GM23338 (cell line): ENCODE data around the gene RTP5. TPM values are rescaled to one million over a fixed set of nuclear protein-coding genes. Genes with fewer than 3 reads are reported as not detected.

ENCODE experiments used
- ATAC-seq: fragments of 200-7000 bp; cut with Tn5 transposase; 3 replicates; pipeline ENCODE4 v1.9.1; 2020
- DNase-seq: peaks from one replicate; pipeline ENCODE4 v3.0.0-alpha.2; 2015; ENCODE audit warnings: low spot score
- H2AFZ ChIP-seq: fragments of 200-600 bp; sonication (generic); 2 replicates; pipeline ENCODE4 v1.8.0; 2016; ENCODE audit warnings: antibody characterized with exemption, mild to moderate bottlenecking, moderate library complexity
- H3F3A ChIP-seq: fragments of 200-600 bp; sonication (generic); replicated peaks from 2 replicates; pipeline ENCODE4 v1.8.0; 2017; ENCODE audit warnings: antibody characterized with exemption, mixed run types, low read depth
- H3K27ac ChIP-seq: fragments of 200-600 bp; sonication (generic); 2 replicates; pipeline ENCODE4 v1.6.1; 2016; ENCODE audit warnings: low read depth
- H3K27me3 ChIP-seq: fragments of 200-600 bp; sonication (generic); 2 replicates; pipeline ENCODE4 v1.8.0; 2016; ENCODE audit warnings: mild to moderate bottlenecking, mixed run types, moderate library complexity; ENCODE audit not compliant: insufficient read depth
- H3K36me3 ChIP-seq: fragments of 200-600 bp; sonication (generic); 2 replicates; pipeline ENCODE4 v1.8.0; 2016; ENCODE audit warnings: mild to moderate bottlenecking; ENCODE audit not compliant: insufficient read depth
- H3K4me1 ChIP-seq: fragments of 200-600 bp; sonication (generic); 2 replicates; pipeline ENCODE4 v1.8.0; 2016; ENCODE audit warnings: mild to moderate bottlenecking, moderate library complexity; ENCODE audit not compliant: insufficient read depth
- H3K4me2 ChIP-seq: fragments of 200-600 bp; sonication (generic); 2 replicates; pipeline ENCODE4 v1.7.1; 2017; ENCODE audit warnings: mixed run types
- H3K4me3 ChIP-seq: fragments of 200-600 bp; sonication (generic); 2 replicates; pipeline ENCODE4 v1.6.1; 2016; ENCODE audit warnings: mixed run types
- H3K79me2 ChIP-seq: fragments of 200-600 bp; sonication (generic); replicated peaks from 2 replicates; pipeline ENCODE4 v1.8.0; 2017; ENCODE audit warnings: mild to moderate bottlenecking; ENCODE audit not compliant: insufficient read depth
- H3K9me2 ChIP-seq: fragments of 200-600 bp; sonication (generic); 2 replicates; pipeline ENCODE4 v1.8.0; 2017; ENCODE audit not compliant: insufficient read depth
- H4K20me1 ChIP-seq: fragments of 200-600 bp; sonication (generic); replicated peaks from 2 replicates; pipeline ENCODE4 v1.8.0; 2017; ENCODE audit warnings: mild to moderate bottlenecking; ENCODE audit not compliant: insufficient read depth
- H3K27ac Mint-ChIP-seq: 2 replicates; pipeline ENCODE4 v1.8.0; 2020; ENCODE audit warnings: inconsistent platforms, mild to moderate bottlenecking, moderate library complexity, mixed read lengths
- H3K27me3 Mint-ChIP-seq: 3 replicates; pipeline ENCODE4 v1.8.0; 2022; ENCODE audit warnings: low read depth, mild to moderate bottlenecking, moderate library complexity, mixed read lengths, inconsistent platforms; ENCODE audit not compliant: insufficient read depth, poor library complexity
- H3K36me3 Mint-ChIP-seq: 3 replicates; pipeline ENCODE4 v1.8.0; 2021; ENCODE audit warnings: low read depth, mild to moderate bottlenecking, inconsistent platforms, moderate library complexity, mixed read lengths
- H3K4me1 Mint-ChIP-seq: 3 replicates; pipeline ENCODE4 v1.8.0; 2020; ENCODE audit warnings: mild to moderate bottlenecking, inconsistent platforms, mixed read lengths
- H3K4me3 Mint-ChIP-seq: 3 replicates; pipeline ENCODE4 v1.8.0; 2021; ENCODE audit warnings: moderate library complexity, mild to moderate bottlenecking, inconsistent platforms, mixed read lengths
- H3K9me3 Mint-ChIP-seq: 3 replicates; pipeline ENCODE4 v1.8.0; 2020; ENCODE audit warnings: moderate library complexity, mild to moderate bottlenecking, inconsistent platforms, mixed read lengths
- CREB1 ChIP-seq: fragments of 250-450 bp; sonication (Bioruptor Pico); IDR thresholded peaks from 2 replicates; pipeline ENCODE4 v1.5.0; 2020; ENCODE audit warnings: low read depth, mild to moderate bottlenecking, moderate library complexity
- EZH2 ChIP-seq: fragments of 200-600 bp; sonication (generic); IDR thresholded peaks from one replicate; pipeline ENCODE4 v1.8.0; 2017; ENCODE audit warnings: antibody characterized with exemption, mild to moderate bottlenecking, low read depth; ENCODE audit not compliant: unreplicated experiment
- EZH2phosphoT487 ChIP-seq: fragments of 200-600 bp; sonication (generic); IDR thresholded peaks from one replicate; pipeline ENCODE4 v1.8.1; 2018; ENCODE audit warnings: antibody characterized with exemption; ENCODE audit not compliant: unreplicated experiment
- JUNB ChIP-seq: IDR thresholded peaks from one replicate; pipeline ENCODE4 v1.6.1; 2016; ENCODE audit warnings: antibody characterized with exemption; ENCODE audit not compliant: unreplicated experiment
- NANOG ChIP-seq: IDR thresholded peaks from 2 replicates; pipeline ENCODE4 v1.6.1; 2016; ENCODE audit warnings: antibody characterized with exemption, borderline replicate concordance
- STAT1 ChIP-seq: IDR thresholded peaks from one replicate; pipeline ENCODE4 v1.6.1; 2016; ENCODE audit warnings: antibody characterized with exemption; ENCODE audit not compliant: unreplicated experiment
- ZNF114 ChIP-seq: fragments of 250-450 bp; sonication (Bioruptor Pico); IDR thresholded peaks from 2 replicates; pipeline ENCODE4 v1.5.0; 2020; ENCODE audit warnings: mild to moderate bottlenecking, moderate library complexity
- ZNF331 ChIP-seq: fragments of 250-450 bp; sonication (Bioruptor Pico); IDR thresholded peaks from 2 replicates; pipeline ENCODE4 v1.5.0; 2020; ENCODE audit warnings: low read depth, mild to moderate bottlenecking, moderate library complexity
- polyA plus RNA-seq: library from polyadenylated mRNA; unstranded; fragments of >200 nt; fragmentation: Nextera tagmentation; extraction: Ambion mirVana; gene quantifications from 2 replicates; pipeline ENCODE4 v1.2.1, GENCODE V29; 2016
- total RNA-seq: library from RNA; depleted of rRNA; stranded (reverse); fragments of >200 nt; shearing (Covaris generic); gene quantifications from 2 replicates; pipeline ENCODE4 v1.2.3, GENCODE V29; 2014
- TF ChIP-seq, protein P1 (sequence below): IDR thresholded peaks from one replicate; pipeline ENCODE4 v1.6.1; 2018; ENCODE audit warnings: antibody characterized with exemption; ENCODE audit not compliant: unreplicated experiment
- TF ChIP-seq, protein P2 (sequence below), 2 experiments: fragments of 200-600 bp in 1 of 2; sonication (generic) in 1 of 2; conservative IDR thresholded peaks; 2 replicates each; pipeline versions ENCODE4 v1.5.1 to v1.6.1; 2016 to 2017; ENCODE audit warnings: antibody characterized with exemption in 2 of 2, low read depth in 2 of 2, mild to moderate bottlenecking in 2 of 2, moderate library complexity in 1 of 2
- TF ChIP-seq, protein P3 (sequence below): IDR thresholded peaks from 2 replicates; pipeline ENCODE4 v1.6.1; 2016; ENCODE audit warnings: antibody characterized with exemption
- TF ChIP-seq, protein P4 (sequence below): fragments of 250-450 bp; sonication (Bioruptor Pico); IDR thresholded peaks from 2 replicates; pipeline ENCODE4 v1.5.0; 2020; ENCODE audit warnings: mild to moderate bottlenecking, moderate library complexity

The RTP5 gene
- total and polyA plus RNA-seq, 2 experiments from 2014 or later = not detected

DNA sequence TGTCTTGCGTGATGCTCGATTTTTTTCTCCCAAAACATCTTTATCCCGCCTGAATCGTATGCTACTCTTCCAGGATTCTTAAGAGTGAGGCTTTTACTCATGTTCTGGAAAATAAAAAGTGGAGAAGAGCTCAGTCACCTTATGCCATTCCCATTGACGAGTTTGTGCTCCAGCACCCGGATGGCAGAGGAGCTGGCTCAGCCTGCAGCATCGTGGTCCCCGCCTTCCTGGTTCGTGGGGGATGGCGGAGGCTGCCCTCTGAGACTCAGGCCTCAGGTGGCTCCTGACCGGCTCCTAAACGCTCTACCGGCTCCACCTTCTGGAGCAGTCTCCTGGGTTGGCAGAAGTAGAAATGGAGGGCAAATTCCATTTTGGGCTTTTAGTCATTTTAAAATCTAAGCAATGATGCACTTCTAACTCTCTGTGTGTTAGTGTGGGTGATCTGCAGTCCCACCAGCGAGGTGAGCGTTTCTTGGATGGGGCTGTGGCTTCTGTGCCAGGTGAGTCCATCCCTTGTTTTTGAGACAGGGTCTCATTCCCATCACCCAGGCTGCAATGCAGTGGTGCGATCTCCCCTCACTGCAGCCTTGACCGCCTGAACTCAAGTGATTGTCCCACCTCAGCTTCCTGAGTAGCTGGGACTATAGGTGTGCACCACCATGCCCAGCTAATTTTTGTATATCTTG lies 27.8 kb downstream of the RTP5 start:
- Mint-ChIP-seq H3K9me3 (peaks cover 12% of the 10 kb centered on the region; the same call in 2 of the 3 replicates), H3K27me3 (peaks cover 34% of the 10 kb centered on the region), H3K4me1 (peaks cover 25% of the 10 kb centered on the region), H3K4me3 (no peak overlapping the region; the same call in 2 of the 3 replicates), H3K36me3 (peaks cover 3% of the 10 kb centered on the region; the same call in 2 of the 3 replicates), H3K27ac (no peak overlapping the region; the same call in 1 of the 2 replicates)
- Histone ChIP-seq H3K79me2 (no peaks in the 10 kb centered on the region), H3K36me3 (no peaks in the 10 kb centered on the region), H3K4me1 (peaks cover 13% of the 10 kb centered on the region; the same call in 1 of the 2 replicates), H3K9me2 (no peaks in the 10 kb centered on the region), H3K27me3 (no peaks in the 10 kb centered on the region), H3K27ac (no peak overlapping the region), H2AFZ (no peak overlapping the region), H4K20me1 (no peaks in the 10 kb centered on the region; the same call in 1 of the 2 replicates), H3K4me3 (no peak overlapping the region), H3F3A (peaks cover 8% of the 10 kb centered on the region), H3K4me2 (no peak overlapping the region)
- ATAC-seq = no peak
- TF ChIP-seq EZH2phosphoT487 = no peak
- no peak for TF ChIP-seq JUNB
- no peak for TF ChIP-seq STAT1
- no peak for TF ChIP-seq ZNF331 (CRISPR knock-in tag)
- no peak for TF ChIP-seq CREB1 (CRISPR knock-in tag)
- TF ChIP-seq, protein P1, sequence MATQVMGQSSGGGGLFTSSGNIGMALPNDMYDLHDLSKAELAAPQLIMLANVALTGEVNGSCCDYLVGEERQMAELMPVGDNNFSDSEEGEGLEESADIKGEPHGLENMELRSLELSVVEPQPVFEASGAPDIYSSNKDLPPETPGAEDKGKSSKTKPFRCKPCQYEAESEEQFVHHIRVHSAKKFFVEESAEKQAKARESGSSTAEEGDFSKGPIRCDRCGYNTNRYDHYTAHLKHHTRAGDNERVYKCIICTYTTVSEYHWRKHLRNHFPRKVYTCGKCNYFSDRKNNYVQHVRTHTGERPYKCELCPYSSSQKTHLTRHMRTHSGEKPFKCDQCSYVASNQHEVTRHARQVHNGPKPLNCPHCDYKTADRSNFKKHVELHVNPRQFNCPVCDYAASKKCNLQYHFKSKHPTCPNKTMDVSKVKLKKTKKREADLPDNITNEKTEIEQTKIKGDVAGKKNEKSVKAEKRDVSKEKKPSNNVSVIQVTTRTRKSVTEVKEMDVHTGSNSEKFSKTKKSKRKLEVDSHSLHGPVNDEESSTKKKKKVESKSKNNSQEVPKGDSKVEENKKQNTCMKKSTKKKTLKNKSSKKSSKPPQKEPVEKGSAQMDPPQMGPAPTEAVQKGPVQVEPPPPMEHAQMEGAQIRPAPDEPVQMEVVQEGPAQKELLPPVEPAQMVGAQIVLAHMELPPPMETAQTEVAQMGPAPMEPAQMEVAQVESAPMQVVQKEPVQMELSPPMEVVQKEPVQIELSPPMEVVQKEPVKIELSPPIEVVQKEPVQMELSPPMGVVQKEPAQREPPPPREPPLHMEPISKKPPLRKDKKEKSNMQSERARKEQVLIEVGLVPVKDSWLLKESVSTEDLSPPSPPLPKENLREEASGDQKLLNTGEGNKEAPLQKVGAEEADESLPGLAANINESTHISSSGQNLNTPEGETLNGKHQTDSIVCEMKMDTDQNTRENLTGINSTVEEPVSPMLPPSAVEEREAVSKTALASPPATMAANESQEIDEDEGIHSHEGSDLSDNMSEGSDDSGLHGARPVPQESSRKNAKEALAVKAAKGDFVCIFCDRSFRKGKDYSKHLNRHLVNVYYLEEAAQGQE = no peak
- TF ChIP-seq, protein P2, sequence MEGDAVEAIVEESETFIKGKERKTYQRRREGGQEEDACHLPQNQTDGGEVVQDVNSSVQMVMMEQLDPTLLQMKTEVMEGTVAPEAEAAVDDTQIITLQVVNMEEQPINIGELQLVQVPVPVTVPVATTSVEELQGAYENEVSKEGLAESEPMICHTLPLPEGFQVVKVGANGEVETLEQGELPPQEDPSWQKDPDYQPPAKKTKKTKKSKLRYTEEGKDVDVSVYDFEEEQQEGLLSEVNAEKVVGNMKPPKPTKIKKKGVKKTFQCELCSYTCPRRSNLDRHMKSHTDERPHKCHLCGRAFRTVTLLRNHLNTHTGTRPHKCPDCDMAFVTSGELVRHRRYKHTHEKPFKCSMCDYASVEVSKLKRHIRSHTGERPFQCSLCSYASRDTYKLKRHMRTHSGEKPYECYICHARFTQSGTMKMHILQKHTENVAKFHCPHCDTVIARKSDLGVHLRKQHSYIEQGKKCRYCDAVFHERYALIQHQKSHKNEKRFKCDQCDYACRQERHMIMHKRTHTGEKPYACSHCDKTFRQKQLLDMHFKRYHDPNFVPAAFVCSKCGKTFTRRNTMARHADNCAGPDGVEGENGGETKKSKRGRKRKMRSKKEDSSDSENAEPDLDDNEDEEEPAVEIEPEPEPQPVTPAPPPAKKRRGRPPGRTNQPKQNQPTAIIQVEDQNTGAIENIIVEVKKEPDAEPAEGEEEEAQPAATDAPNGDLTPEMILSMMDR (conservative IDR thresholded peaks at IDR 0.05; ENCODE audit: low read depth in 2 of 2) = no peak
- TF ChIP-seq NANOG = no peak
- TF ChIP-seq ZNF114 (CRISPR knock-in tag) = no peak
- TF ChIP-seq, protein P3, sequence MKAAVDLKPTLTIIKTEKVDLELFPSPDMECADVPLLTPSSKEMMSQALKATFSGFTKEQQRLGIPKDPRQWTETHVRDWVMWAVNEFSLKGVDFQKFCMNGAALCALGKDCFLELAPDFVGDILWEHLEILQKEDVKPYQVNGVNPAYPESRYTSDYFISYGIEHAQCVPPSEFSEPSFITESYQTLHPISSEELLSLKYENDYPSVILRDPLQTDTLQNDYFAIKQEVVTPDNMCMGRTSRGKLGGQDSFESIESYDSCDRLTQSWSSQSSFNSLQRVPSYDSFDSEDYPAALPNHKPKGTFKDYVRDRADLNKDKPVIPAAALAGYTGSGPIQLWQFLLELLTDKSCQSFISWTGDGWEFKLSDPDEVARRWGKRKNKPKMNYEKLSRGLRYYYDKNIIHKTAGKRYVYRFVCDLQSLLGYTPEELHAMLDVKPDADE = no peak
- TF ChIP-seq, protein P4, sequence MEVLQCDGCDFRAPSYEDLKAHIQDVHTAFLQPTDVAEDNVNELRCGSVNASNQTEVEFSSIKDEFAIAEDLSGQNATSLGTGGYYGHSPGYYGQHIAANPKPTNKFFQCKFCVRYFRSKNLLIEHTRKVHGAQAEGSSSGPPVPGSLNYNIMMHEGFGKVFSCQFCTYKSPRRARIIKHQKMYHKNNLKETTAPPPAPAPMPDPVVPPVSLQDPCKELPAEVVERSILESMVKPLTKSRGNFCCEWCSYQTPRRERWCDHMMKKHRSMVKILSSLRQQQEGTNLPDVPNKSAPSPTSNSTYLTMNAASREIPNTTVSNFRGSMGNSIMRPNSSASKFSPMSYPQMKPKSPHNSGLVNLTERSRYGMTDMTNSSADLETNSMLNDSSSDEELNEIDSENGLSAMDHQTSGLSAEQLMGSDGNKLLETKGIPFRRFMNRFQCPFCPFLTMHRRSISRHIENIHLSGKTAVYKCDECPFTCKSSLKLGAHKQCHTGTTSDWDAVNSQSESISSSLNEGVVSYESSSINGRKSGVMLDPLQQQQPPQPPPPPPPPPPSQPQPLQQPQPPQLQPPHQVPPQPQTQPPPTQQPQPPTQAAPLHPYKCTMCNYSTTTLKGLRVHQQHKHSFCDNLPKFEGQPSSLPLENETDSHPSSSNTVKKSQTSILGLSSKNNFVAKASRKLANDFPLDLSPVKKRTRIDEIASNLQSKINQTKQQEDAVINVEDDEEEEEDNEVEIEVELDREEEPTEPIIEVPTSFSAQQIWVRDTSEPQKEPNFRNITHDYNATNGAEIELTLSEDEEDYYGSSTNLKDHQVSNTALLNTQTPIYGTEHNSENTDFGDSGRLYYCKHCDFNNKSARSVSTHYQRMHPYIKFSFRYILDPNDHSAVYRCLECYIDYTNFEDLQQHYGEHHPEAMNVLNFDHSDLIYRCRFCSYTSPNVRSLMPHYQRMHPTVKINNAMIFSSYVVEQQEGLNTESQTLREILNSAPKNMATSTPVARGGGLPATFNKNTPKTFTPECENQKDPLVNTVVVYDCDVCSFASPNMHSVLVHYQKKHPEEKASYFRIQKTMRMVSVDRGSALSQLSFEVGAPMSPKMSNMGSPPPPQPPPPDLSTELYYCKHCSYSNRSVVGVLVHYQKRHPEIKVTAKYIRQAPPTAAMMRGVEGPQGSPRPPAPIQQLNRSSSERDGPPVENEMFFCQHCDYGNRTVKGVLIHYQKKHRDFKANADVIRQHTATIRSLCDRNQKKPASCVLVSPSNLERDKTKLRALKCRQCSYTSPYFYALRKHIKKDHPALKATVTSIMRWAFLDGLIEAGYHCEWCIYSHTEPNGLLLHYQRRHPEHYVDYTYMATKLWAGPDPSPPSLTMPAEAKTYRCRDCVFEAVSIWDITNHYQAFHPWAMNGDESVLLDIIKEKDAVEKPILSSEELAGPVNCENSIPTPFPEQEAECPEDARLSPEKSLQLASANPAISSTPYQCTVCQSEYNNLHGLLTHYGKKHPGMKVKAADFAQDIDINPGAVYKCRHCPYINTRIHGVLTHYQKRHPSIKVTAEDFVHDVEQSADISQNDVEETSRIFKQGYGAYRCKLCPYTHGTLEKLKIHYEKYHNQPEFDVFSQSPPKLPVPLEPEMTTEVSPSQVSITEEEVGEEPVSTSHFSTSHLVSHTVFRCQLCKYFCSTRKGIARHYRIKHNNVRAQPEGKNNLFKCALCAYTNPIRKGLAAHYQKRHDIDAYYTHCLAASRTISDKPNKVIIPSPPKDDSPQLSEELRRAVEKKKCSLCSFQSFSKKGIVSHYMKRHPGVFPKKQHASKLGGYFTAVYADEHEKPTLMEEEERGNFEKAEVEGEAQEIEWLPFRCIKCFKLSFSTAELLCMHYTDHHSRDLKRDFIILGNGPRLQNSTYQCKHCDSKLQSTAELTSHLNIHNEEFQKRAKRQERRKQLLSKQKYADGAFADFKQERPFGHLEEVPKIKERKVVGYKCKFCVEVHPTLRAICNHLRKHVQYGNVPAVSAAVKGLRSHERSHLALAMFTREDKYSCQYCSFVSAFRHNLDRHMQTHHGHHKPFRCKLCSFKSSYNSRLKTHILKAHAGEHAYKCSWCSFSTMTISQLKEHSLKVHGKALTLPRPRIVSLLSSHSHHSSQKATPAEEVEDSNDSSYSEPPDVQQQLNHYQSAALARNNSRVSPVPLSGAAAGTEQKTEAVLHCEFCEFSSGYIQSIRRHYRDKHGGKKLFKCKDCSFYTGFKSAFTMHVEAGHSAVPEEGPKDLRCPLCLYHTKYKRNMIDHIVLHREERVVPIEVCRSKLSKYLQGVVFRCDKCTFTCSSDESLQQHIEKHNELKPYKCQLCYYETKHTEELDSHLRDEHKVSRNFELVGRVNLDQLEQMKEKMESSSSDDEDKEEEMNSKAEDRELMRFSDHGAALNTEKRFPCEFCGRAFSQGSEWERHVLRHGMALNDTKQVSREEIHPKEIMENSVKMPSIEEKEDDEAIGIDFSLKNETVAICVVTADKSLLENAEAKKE (CRISPR knock-in tag) = no peak
- TF ChIP-seq EZH2 = no peak
- no peak for DNase-seq
